GM04503 (cell line): ENCODE results near the gene ERBB4.

Experiments used
- DNase-seq: peaks from one replicate; pipeline ENCODE4 v3.0.0-alpha.2; 2012; ENCODE audit warnings: low read depth

Gene ERBB4

GRCh38 chr2:211822686-211823335, 715.8 kb downstream of the ERBB4 start:
- no peak for DNase-seq

GRCh38 chr2:211816754-211817153, 721.8 kb downstream of the ERBB4 start:
- no peak for DNase-seq

- no peak for DNase-seq
These were observed 726.0 kb downstream of the ERBB4 start for GRCh38 chr2:211812587-211812986.

- no peak for DNase-seq
These were observed 735.9 kb downstream of the ERBB4 start for GRCh38 chr2:211802666-211803065.

- DNase-seq = no peak
These were observed 738.6 kb downstream of the ERBB4 start for GRCh38 chr2:211800001-211800400.

GRCh38 chr2:211798868-211799267, 739.7 kb downstream of the ERBB4 start:
- no peak for DNase-seq

- no peak for DNase-seq
These were observed 744.9 kb downstream of the ERBB4 start for GRCh38 chr2:211793690-211794089.

- DNase-seq = no peak
These were observed 748.6 kb downstream of the ERBB4 start for GRCh38 chr2:211789982-211790381.

- no peak for DNase-seq
These were observed 771.9 kb downstream of the ERBB4 start for GRCh38 chr2:211766689-211767088.

GRCh38 chr2:211762479-211762878, 776.1 kb downstream of the ERBB4 start:
- DNase-seq = no peak

GRCh38 chr2:211760103-211760502, 778.5 kb downstream of the ERBB4 start:
- no peak for DNase-seq

- DNase-seq = no peak
These were observed 782.3 kb downstream of the ERBB4 start for GRCh38 chr2:211756266-211756665.

- DNase-seq = no peak
These were observed 783.4 kb downstream of the ERBB4 start for GRCh38 chr2:211755187-211755586.

GRCh38 chr2:211751848-211752247, 786.8 kb downstream of the ERBB4 start:
- DNase-seq = no peak

- no peak for DNase-seq
These were observed 790.3 kb downstream of the ERBB4 start for GRCh38 chr2:211748339-211748738.

- DNase-seq = no peak
These were observed 793.1 kb downstream of the ERBB4 start for GRCh38 chr2:211745295-211746097.

- no peak for DNase-seq
These were observed 794.2 kb downstream of the ERBB4 start for GRCh38 chr2:211744379-211744778.

- DNase-seq = no peak
These were observed 796.6 kb downstream of the ERBB4 start for GRCh38 chr2:211741966-211742365.

- no peak for DNase-seq
These were observed 801.3 kb downstream of the ERBB4 start for GRCh38 chr2:211737282-211737681.

- no peak for DNase-seq
These were observed 808.4 kb downstream of the ERBB4 start for GRCh38 chr2:211730215-211730614.

- DNase-seq = no peak
These were observed 809.2 kb downstream of the ERBB4 start for GRCh38 chr2:211729433-211729832.

- no peak for DNase-seq
These were observed 813.7 kb downstream of the ERBB4 start for GRCh38 chr2:211724933-211725332.

- DNase-seq = no peak
These were observed 815.2 kb downstream of the ERBB4 start for GRCh38 chr2:211723398-211723797.

GRCh38 chr2:211722928-211723327, 815.7 kb downstream of the ERBB4 start:
- no peak for DNase-seq
